Measurements from ENCODE around the gene HSPB6. TPM values are rescaled to one million over a fixed set of nuclear protein-coding genes. Genes with fewer than 3 reads are reported as not detected.
"Not testable (repeated sequence)": the region's sequence is repeated elsewhere in the genome, so short reads cannot be mapped to it uniquely, and the experiment has no call there.

HSPB6 gene
- total RNA-seq, 4 donors from 2014 or later: 1.7 to 21.9 (median 3.6) TPM

- 95 to 96% methylated on average over 11 of the region's 25 CpGs for WGBS, 2 donors
- Histone ChIP-seq H3K4me1 (peaks cover 0 to 20% (median 8%) of the 10 kb centered on the region in 3 donors), H3K27me3 (no peaks in the 10 kb centered on the region), H3K27ac (no peak overlapping the region), H3K4me3 (no peak overlapping the region), H3K9me3 (no peaks in the 10 kb centered on the region), H3K36me3 (peaks cover 87 to 100% (median 91%) of the 10 kb centered on the region in 3 donors)
- DNase-seq: no peak
- TF ChIP-seq POLR2A (IDR thresholded peaks at IDR 0.05): no peak
- TF ChIP-seq CTCF (IDR thresholded peaks at IDR 0.05): no peak
- intact Hi-C loops (cut with DNase I): no loop called here
Measured at GRCh38 chr19:35727053-35727955, 29.5 kb downstream of the HSPB6 start.

- DNase-seq: no peak
- WGBS, 2 donors: 92 to 94% methylated on average over 11 to 13 of the region's 23 CpGs
Measured at GRCh38 chr19:35725216-35725861, 31.5 kb downstream of the HSPB6 start.

GRCh38 chr19:35724560-35724959 is 32.3 kb downstream of the HSPB6 start:
- no peaks in the 10 kb centered on the region for H3K9me3 ChIP-seq
- peaks cover 74 to 100% (median 77%) of the 10 kb centered on the region in 3 donors for H3K36me3 ChIP-seq
- TF ChIP-seq POLR2A (IDR thresholded peaks at IDR 0.05) (no peak), CTCF (IDR thresholded peaks at IDR 0.05) (no peak)
- WGBS, 2 donors: 94 to 95% methylated on average over 3 to 10 of the region's 12 CpGs
- no peaks in the 10 kb centered on the region for H3K27me3 ChIP-seq
- intact Hi-C loops (cut with DNase I): no loop called here
- H3K4me3 ChIP-seq: no peak overlapping the region
- DNase-seq: no peak
- H3K27ac ChIP-seq: no peak overlapping the region
- H3K4me1 ChIP-seq: peaks cover 2 to 11% (median 3%) of the 10 kb centered on the region in 3 donors

More at GRCh38 chr19:35725216-35725861, 31.5 kb downstream of the HSPB6 start:
- no peak overlapping the region for H3K4me3 ChIP-seq
- no peaks in the 10 kb centered on the region for H3K27me3 ChIP-seq
- peaks cover 82 to 100% (median 85%) of the 10 kb centered on the region in 3 donors for H3K36me3 ChIP-seq
- H3K4me1 ChIP-seq: peaks cover 0 to 8% (median 0%) of the 10 kb centered on the region in 3 donors
- no peak overlapping the region for H3K27ac ChIP-seq
- no peaks in the 10 kb centered on the region for H3K9me3 ChIP-seq
- intact Hi-C loops (cut with DNase I): no loop called here
- no peak for TF ChIP-seq CTCF (IDR thresholded peaks at IDR 0.05)
- TF ChIP-seq POLR2A (IDR thresholded peaks at IDR 0.05): no peak

GRCh38 chr19:35724132-35724531 is 32.7 kb downstream of the HSPB6 start:
- H3K27ac ChIP-seq; intact Hi-C loops (cut with DNase I); H3K4me3 ChIP-seq; DNase-seq; H3K9me3 ChIP-seq; H3K27me3 ChIP-seq: not testable (repeated sequence)
- 80 to 90% methylated on average over 5 to 7 of the region's 7 CpGs for WGBS, 2 donors
- Histone ChIP-seq H3K4me1 (peaks cover 6 to 15% (median 7%) of the 10 kb centered on the region in 3 donors), H3K36me3 (peaks cover 70 to 98% (median 73%) of the 10 kb centered on the region in 3 donors)

GRCh38 chr19:35723671-35724070 is 33.2 kb downstream of the HSPB6 start:
- Histone ChIP-seq H3K4me1 (peaks cover 11 to 20% (median 12%) of the 10 kb centered on the region in 3 donors), H3K27ac (no peak overlapping the region), H3K36me3 (peaks cover 65 to 94% (median 68%) of the 10 kb centered on the region in 3 donors), H3K27me3 (no peaks in the 10 kb centered on the region), H3K9me3 (no peaks in the 10 kb centered on the region), H3K4me3 (no peak overlapping the region)
- intact Hi-C loops (cut with DNase I): no loop called here
- WGBS, 2 donors: 95 to 100% methylated on average over 1 to 4 of the region's 24 CpGs
- no peak for TF ChIP-seq CTCF (IDR thresholded peaks at IDR 0.05)
- TF ChIP-seq POLR2A (IDR thresholded peaks at IDR 0.05): no peak
- no peak for DNase-seq

All from esophagus squamous epithelium (tissue), 5 donors.